DMS153 treated with DMSO at 0.1 percent for 48 hours (cell line): Measurements from ENCODE around the gene MED10.
A peak's percentile ranks its signal among the peaks of the same experiment; 100 is the strongest.

ENCODE experiments used
- DNase-seq: peaks from one replicate; lab custom pipeline; 2025; ENCODE audit not compliant: unreplicated experiment; lab: John Stamatoyannopoulos, UW

MED10 gene

DNA sequence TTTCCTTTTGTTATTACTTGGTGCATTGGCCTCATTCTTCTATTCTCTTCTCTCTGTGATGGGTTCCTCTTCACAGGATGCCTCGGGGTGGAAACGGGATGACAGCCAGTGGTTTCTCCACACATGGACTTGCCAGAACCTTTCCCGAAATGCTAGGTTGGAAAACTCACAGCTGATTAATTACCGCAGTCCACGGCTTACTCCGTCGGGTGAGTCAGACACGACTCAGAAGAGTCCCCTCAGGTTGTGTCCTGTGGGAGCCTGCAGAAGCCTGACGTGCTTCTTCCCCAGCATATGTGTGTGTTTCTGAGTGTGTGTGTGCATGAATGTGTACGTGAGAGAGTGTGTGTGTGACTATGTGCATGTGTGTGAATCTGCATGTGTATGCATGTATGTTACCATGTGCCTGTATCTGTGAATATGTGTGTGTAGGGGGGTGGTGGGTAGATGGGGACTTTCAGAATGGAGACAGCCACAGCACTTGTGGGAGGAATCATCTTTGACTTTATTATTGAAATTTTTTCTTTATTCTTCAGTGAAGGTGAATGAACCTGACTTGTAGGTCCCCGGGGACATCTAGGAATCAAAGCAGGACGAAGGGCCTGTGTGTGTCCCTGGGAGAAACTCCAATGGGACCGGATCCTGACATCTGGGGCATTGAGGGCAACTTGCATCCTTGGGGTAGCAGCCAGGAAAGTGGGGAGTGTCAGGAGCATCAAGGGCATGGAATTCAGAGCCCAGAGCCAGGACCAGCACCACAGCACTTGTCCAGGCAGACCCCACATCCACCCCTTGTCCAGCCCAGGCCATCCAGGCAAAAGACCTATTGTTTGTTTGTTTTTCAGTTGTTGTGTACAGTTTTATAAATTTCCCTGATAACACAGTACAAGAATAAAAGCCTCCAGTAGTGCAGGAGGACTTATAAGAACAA lies 21.9 kb upstream of the MED10 start:
- no peak for DNase-seq

DNA sequence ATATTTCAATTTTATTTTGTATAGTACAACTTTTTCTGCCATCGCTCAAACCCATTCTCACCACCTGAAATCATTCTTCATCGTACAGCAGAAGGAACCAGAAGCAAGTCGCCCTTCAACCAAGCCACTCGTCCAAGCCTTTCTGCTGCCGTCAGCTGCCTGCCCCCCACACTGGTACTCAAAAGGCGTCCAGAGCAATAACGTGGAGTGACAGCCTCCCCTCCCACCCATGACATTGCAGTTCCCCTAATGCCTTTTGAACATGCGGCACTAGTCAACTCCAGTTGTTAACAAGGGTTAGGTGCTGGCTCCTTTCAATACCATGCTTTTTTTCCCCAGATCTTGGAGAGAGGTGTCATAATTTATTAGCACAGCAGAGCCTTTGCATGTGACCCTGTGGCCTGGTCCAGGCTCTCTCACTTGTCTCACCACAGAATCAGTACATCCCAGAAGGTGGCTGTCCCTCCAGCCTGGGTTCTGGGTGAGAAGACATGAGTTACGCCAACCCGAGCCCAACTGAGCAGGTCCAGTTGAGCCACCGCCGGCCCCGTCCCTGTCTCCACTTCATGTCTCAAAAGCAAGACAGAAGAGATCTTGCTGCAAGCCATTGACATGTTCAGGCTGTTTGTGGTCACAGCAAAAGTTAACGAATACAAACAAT lies 20.4 kb upstream of the MED10 start:
- DNase-seq, result no peak

DNA sequence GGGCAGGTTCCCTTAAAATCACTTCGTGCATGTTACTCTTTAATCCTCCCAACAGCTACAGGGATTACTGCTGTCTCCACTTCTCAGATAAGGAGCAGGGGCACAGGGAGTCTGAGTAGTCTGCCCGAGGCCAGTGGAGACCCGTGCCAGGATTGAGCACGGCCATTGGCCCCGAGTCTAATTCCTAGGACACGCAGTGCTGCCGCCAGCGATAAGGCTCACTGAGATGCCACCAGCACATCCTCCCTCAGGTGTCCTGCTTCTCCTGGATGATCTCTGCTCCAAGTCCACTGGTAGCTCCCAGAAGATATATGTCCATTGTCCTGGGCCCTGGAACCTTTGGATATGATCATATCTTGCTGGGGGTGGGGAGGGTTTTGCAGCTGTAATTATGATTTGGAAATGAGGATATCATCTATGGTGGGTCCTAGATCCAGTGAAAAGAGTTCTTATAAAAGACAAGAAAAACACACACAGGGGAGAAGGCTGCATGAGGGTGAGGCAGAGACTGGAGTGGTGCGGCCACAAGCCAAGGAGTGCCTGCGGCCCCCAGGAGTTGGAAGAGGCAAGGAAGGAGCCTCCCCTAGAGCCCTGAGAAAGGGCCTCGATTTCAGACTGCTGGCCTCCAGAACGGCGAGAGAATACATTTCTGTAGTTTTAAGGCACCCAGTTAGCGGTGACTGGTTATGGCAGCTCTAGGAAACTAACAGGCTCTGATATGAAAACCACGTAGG lies 19.4 kb upstream of the MED10 start:
- no peak for DNase-seq

DNA sequence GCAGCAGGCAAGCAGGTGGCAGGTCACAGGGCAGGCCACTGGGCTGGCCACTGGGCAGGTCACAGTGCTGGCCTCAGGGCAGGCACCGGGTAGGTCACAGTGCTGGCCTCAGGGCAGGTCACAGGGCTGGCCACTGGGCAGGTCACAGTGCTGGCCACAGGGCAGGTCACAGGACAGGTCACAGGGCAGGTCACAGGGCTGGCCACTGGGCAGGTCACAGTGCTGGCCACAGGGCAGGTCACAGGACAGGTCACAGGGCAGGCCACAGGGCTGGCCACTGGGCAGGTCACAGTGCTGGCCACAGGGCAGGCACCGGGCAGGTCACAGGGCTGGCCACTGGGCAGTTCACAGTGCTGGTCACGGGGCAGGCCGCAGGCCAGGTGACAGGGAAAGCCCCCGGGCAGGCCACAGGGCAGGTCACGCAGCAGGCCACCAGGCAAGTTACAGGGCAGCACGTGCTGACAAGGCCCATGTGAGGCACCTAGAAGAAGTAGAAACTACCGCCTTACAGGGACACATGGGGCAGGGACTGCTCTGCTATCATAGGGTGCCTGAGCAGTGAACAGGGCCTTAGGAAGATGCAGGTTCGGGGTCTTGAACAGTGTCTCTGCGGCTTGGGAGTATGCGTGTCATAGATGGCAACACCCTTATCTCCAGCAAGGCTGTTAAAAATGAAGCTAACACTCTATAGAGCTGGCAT lies 18.6 kb upstream of the MED10 start:
- no peak for DNase-seq

DNA sequence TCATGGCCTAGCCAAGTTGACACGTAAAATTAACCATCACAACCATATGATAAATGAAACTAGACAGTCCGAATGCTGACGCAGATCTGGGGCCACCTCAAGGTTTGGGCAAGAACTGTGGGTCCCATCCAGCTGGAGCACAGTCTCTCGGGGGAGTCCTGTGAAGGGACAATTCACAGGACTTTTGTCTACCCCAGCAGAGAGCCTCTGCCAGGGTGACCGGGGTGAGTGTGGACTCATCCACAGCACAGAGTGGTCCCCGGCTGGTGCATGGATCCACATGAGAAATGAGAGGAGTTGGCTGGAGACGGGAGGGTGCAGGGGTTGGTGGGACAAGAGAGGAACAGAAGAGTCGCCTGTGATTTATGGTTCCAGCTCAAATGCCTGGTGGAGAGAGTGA lies 17.7 kb upstream of the MED10 start:
- DNase-seq, result no peak

DNA sequence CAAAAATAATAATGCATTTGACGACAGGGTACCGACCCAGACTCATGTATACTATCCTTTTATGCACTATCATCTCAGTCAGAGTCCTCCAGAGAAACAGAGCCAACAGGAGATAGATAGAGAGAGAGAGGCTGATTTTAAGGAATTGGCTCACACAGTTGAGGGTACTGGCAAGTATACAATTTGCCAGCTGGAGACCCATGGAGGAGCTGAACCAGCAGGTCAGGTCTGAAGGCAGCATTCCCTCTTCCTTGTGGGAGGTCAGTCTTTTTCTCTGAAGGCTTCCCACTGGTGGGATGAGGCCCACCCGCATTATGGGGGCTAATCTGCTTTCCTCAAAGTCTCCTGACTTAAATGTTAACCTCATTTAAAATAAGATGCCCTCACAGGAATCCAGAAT lies 17.3 kb upstream of the MED10 start:
- no peak for DNase-seq

DNA sequence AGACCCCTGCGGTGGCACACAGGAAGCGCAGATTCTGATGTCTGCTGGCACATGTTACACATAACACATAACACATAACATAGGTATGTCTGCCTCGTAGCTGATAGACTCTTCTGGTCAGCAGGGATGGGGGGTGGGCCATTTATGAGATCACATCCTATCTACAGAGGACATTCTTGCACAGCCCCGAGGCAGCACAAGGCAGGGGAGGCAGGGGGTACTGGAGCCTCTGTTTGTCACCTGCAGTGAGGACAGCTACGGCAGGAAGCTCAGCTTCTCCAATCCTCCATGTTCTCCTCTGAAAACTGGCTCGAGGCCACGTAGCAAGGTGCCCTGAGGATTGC lies 16.7 kb upstream of the MED10 start:
- no peak for DNase-seq

DNA sequence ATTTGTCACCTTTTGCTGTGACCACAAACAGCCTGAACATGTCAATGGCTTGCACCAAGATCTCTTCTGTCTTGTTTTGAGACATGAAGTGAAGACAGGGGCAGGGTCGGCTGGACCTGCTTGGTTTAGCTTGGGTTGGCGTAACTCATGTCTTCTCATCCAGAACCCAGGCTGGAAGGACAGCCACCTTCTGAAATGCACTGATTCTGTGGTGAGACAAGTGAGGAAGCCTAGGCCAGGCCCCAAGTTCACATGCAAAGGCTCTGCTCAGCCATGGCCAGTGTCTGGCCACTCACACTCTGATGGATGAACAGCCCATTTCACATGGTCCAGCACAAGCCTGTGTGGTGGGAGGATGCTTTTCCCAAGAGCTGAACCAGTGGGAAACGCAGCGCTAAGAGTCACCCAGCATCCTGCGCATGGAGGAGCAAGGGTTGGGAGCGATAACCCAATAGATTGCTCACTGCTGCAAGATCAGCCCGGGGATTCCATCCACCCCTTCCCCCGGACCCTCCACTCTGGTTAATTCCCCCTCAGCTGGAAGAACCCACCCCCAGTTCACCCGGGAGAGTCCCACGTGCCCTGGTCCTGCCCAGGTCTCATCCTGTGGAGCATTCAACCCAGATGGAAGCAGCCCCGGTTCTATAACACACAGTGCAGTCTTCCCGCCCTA lies 16.2 kb upstream of the MED10 start:
- DNase-seq, result no peak

DNA sequence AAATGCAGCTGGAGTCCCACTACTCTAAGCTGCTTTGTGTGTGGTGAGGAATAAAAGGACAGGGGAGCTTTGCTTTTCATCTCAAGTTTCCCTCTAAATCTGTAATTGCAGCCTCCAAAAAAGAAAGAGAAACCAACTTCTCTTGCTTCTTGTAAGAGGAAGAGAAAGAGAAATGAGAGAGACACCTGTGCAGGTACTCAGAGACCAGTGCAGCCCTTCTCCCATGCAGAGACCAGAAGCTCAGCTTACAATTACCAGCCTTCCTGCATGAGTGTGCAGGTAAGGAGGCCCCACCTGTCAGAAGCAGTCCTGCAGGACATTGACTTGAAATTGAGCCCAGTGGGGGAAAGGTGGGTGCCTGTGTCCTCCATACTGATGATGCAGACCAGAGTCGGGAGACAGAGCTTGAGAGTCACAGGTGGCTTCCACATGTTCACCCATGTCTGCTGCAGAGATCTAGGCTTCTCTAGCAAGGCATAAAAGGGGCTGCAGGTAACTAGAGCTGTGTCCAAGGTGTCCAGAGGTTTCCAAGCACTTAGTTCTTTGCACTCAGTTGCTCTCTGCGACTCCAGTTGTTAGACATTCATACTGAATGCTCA lies 15.3 kb upstream of the MED10 start:
- DNase-seq, result no peak

DNA sequence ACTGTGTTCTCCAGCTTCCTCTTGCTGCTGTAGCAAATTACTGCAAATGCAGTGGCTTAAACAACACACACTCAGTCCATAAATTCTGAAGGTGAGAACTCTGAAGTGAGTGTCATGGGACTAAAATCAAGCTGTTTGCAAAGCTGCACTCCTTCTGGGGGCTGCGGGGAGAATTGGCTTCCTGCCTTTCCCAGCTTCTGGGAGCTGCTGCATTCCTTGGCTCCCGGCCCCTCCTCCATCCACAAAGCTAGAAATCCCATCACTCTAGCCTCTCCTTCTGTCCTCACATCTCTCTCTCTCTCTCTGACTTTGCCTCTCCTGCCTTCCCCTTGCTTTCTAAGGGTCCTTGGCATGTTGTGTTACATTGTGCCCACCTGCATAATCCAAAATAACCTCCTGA lies 14.2 kb upstream of the MED10 start:
- no peak for DNase-seq

DNA sequence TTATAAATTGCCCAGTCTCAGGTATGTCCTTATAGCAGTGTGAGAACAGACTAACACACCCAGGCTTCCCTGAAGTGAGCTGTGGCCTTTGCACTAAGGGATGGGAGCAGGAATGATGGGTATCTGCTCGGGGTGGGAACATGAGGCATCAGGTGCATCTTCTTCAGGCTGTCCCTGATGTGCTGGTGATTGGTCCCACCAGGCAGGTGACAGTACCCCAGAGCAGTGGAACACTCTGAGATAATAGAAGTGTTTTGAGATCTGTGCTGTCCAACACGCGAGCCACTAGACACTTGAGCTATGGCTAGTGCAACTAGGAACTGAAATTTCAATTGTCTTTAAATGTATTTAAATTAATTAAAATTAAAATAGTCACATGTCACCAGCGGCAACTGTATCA lies 12.8 kb upstream of the MED10 start:
- DNase-seq, result no peak

DNA sequence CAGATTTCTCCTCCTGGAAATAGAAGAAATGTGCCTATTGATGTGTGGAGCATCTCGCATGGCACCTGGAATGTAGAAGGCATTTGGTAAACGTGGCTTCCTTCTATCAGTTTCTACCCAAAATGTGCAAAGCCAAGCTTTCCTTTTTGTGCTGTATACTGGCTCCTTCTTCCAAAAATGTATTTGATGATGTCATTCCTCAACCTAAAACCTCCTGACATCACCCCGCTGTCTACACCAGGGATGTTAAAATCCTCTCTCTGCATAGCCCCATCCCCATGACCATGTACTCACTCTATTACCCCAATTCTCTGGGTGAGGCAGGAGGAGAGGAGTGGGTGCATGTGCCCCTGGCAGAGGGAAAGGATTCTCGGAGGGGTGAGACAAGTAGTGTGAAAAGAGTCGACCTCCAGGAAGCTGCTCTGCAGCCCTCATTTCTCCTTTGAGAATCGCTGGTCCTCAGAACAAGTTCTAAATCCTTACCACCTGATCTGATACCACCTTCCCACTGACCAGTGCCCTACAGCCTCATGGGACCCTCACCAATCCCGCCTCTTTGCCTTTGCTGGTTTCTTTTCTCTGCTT lies 11.7 kb upstream of the MED10 start:
- no peak for DNase-seq

DNA sequence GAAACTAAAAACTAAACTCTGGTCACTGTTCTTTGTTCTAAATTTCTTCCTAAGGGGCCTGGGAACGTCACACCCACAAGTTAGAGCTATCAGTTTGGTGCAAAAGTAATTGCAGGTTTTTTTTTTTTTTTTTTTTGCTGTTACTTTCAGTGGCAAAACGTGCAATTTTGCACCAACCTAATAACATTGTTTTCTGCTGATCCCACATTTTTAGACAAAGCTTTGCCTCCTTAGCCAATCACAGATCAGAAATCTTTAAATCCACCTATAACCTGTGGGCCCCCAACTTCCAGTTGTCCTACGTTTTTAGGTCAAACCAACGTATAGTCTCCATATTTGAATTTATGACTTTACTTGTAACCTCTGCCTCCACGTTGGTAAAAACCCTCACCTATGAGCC lies 11.1 kb upstream of the MED10 start:
- no peak for DNase-seq

DNA sequence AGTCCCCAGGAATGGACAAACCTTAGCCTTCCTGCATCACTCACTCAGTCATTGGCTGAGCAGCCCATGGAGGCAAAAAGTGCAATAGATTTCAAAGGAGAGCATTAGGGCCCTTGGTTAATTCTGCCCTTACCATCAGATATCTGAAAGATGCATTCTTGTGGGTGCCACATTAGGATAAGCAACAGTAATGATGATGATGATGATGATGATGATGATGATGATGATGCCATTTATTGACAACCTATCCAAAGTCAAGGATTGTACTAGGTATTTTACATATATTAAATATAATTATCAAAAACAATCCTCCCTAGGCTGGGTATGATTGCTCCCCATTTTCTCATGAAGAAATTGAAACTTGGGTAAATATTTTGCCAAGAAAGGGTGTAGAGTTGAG lies 9.6 kb upstream of the MED10 start:
- DNase-seq, result no peak

DNA sequence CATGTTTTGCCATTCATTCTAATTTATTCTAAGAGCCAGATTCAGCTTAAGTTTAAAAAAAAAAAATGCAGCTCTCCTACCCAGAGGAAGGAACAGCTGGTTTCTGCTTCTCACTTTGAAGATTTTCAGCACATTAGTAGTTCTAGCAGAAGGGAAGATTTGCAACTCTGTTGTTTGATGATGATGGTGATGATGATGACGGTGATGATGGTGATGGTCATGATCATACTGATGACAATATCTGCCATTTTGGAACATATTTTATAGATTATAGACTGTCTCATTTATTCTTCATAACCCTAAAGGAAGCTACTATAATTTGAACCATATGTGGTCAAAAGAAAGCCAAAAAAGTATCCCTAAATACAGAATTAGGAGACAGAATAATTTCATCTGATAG lies 7.9 kb upstream of the MED10 start:
- DNase-seq, result no peak

DNA sequence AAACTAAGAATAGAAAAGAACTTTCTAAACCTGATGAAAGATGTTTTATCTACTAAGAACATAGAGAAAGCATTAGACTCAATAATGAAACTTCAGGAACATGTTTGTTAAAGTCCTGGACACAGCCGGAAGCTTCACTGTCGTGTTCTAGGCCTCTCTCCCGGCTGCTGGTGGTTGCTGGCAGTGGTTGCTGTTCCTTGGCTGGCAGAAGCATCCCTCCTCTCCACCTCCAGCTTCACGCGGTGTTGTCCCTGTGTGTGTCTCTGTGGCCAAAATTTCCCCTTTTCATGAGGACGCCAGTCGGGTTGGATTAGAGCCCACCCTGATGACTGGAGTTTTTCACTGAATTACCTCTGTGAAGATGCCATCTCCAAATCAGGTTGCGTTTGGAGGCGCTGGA lies 6.5 kb upstream of the MED10 start:
- DNase-seq, result no peak

DNA sequence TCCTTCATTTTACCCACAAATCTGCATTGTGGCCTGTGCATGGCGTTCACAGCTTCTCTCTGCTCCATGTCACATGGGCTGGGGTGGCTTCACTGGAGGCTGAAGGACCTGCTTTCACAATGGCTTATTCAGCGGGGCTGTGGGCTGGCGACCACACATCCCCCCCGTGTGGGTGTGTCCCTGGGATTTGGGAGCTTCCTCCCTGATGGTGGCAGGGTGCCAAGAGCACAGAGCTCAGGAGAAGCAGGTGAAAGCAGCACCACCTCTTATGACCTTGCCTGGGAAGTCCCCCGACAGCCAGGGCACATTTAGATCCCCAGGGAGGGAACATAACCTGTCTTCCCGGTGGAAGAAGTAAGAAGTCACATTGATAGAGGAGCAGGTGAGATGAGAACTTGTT lies 5.0 kb upstream of the MED10 start:
- peak; percentile 20 for DNase-seq

DNA sequence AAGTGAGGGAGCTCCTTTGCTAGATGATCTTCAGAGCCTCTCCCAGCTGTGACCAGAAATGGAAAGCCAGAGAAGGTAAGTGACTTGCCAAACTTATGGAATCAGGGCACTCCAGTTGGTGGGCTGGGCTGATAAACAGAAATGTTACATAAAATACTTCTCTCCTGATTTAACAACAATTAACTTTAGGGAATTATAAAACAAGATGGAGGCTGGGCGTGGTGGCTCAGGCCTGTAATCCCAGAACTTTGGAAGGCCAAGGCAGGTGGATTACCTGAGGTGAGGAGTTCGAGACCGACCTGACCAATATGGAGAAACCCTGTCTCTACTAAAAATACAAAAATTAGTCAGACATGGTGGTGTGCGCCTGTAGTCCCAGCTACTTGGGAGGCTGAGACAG lies 899 bp upstream of the MED10 start:
- DNase-seq, result no peak

DNA sequence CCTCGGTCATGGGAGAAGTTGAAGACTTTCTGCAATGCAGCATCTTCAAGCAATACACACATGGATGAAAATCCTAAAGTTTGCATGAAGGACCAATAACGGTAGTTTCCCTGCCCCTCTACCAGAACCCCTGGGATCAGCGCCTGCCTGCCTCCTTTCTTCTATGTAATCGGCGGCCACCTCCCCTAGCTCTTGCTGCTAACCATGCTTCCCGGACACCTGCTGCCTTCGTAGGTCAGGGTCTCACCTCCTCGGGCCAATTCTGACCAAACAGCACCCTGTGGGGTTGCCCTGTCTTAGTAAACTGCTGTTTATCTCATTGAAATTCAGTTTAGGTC lies 388 bp upstream of the MED10 start:
- no peak for DNase-seq

DNA sequence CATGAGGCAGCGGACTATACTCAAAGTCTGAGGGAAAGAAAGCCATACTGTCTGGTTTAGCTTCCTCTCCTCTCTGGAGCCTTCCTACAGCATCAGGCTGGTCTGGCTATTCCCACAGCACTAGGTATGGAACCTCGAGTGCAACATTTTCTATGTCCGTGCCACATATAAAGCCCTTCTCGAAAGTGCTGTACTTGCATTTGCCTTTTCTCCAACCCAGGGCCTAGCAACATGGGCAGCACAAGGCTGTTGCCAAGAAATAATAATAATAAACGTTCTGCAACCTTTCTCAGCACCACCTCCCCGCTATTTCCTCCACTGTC lies 804 bp downstream of the MED10 start:
- DNase-seq, result no peak
